ENCODE results near the gene LYL1. TPM values are rescaled to one million over a fixed set of nuclear protein-coding genes. Genes with fewer than 3 reads are reported as not detected.

Gene LYL1
- total and polyA plus RNA-seq, 9 of the 15 experiments (the other 6 are each of a cell fraction or from before 2014, with no cell fraction given): 1.3 to 266 (median 34.0) TPM

DNA sequence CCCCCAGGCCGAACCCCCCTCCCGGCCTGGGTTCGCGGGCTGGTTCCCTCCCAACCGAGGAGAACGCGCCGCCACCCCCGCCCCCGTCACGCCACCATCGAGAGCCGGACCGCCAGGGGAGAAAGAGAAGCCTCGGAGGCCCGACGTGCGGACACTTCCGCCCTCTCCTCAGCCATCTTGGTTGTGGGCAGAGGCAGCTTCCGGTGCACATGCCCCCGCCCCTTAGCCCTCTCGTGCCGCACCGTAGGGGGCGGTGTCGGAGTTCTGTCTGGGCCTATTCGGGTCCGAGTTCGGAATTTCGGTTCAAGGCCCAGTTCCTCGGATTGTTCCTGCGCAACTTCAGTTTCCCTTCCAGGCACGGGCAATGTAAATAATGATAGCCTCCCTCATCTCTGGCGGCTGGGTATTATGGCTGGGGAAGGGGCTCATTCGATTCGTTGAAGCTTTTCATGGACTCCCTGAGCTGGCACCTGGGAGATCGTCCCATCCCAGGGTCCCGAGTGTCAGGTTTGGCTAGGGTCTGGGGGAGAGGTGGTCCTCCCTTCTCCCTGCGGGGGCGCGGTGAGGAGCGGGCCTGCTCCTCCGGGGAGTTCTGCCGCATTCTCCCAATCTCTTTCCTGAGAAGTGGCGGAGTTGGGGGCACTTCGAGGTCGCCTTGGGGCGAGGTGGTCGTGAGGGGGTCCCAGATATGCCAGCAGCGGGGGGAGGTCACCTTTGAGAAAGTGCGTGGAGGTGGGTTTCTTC, 47.7 kb upstream of the LYL1 start, which contains the start of the genes IER2 and STX10 (continued):
- TF ChIP-seq FOXO4 (CRISPR knock-in tag; IDR thresholded peaks at IDR 0.05) (no peak), RBBP5 (IDR thresholded peaks at IDR 0.05; ENCODE audit: borderline replicate concordance, insufficient read depth, low read length, poor library complexity, severe bottlenecking) (no peak), MYBL2 (IDR thresholded peaks at IDR 0.05; ENCODE audit: low read depth) (no peak), MYBL2 (CRISPR knock-in tag; IDR thresholded peaks at IDR 0.05; ENCODE audit: borderline replicate concordance) (no peak), ZNF644 (tag; IDR thresholded peaks at IDR 0.05; ENCODE audit: low read depth) (no peak), U2AF1 (optimal IDR thresholded peaks at IDR 0.05; ENCODE audit: low read depth, low read length) (no peak), ZNF277 (CRISPR knock-in tag; IDR thresholded peaks at IDR 0.05; ENCODE audit: borderline replicate concordance) (no peak), EHMT2 (IDR thresholded peaks at IDR 0.05) (no peak), MAFK (IDR thresholded peaks at IDR 0.05; ENCODE audit: low read length) (no peak), TGIF2 (CRISPR knock-in tag; IDR thresholded peaks at IDR 0.05) (no peak), TBP (optimal IDR thresholded peaks at IDR 0.05; ENCODE audit: low read depth, low read length) (no peak), MTF1 (CRISPR knock-in tag; IDR thresholded peaks at IDR 0.05; ENCODE audit: borderline replicate concordance) (no peak), RBM39 (optimal IDR thresholded peaks at IDR 0.05; ENCODE audit: low read depth, low read length) (no peak), NFIX (CRISPR knock-in tag; IDR thresholded peaks at IDR 0.05; ENCODE audit: low read depth) (no peak), HMGN3 (IDR thresholded peaks at IDR 0.05; ENCODE audit: borderline replicate concordance, extremely low read depth, insufficient read length, low read depth, low read length) (no peak), RUNX1 (IDR thresholded peaks at IDR 0.05; ENCODE audit: low read depth) (no peak)
- TF ChIP-seq, protein P1, sequence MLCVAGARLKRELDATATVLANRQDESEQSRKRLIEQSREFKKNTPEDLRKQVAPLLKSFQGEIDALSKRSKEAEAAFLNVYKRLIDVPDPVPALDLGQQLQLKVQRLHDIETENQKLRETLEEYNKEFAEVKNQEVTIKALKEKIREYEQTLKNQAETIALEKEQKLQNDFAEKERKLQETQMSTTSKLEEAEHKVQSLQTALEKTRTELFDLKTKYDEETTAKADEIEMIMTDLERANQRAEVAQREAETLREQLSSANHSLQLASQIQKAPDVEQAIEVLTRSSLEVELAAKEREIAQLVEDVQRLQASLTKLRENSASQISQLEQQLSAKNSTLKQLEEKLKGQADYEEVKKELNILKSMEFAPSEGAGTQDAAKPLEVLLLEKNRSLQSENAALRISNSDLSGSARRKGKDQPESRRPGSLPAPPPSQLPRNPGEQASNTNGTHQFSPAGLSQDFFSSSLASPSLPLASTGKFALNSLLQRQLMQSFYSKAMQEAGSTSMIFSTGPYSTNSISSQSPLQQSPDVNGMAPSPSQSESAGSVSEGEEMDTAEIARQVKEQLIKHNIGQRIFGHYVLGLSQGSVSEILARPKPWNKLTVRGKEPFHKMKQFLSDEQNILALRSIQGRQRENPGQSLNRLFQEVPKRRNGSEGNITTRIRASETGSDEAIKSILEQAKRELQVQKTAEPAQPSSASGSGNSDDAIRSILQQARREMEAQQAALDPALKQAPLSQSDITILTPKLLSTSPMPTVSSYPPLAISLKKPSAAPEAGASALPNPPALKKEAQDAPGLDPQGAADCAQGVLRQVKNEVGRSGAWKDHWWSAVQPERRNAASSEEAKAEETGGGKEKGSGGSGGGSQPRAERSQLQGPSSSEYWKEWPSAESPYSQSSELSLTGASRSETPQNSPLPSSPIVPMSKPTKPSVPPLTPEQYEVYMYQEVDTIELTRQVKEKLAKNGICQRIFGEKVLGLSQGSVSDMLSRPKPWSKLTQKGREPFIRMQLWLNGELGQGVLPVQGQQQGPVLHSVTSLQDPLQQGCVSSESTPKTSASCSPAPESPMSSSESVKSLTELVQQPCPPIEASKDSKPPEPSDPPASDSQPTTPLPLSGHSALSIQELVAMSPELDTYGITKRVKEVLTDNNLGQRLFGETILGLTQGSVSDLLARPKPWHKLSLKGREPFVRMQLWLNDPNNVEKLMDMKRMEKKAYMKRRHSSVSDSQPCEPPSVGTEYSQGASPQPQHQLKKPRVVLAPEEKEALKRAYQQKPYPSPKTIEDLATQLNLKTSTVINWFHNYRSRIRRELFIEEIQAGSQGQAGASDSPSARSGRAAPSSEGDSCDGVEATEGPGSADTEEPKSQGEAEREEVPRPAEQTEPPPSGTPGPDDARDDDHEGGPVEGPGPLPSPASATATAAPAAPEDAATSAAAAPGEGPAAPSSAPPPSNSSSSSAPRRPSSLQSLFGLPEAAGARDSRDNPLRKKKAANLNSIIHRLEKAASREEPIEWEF (CRISPR knock-in tag; IDR thresholded peaks at IDR 0.05): no peak

Data from K562 (cell line).